K562 (cell line): ENCODE measurements around the gene RPUSD1. TPM values are rescaled to one million over a fixed set of nuclear protein-coding genes. Genes with fewer than 3 reads are reported as not detected.
A peak's percentile ranks its signal among the peaks of the same experiment; 100 is the strongest.

Experiments
- CBFA2T2 ChIP-seq: fragments of 450-650 bp; conservative IDR thresholded peaks from 2 replicates; pipeline ENCODE4 v1.6.1; 2017; ENCODE audit warnings: mild to moderate bottlenecking
- CBX8 ChIP-seq: fragments of 200-600 bp; sonication (generic); IDR thresholded peaks from 2 replicates; pipeline ENCODE4 v1.6.1; 2012; ENCODE audit warnings: borderline replicate concordance, mixed run types, low read depth, mild to moderate bottlenecking, moderate library complexity, mixed read lengths, low read length, control low read depth, inconsistent platforms; ENCODE audit not compliant: poor library complexity, severe bottlenecking; ENCODE audit errors: extremely low read depth
- E2F6 ChIP-seq, 2 experiments: IDR thresholded peaks; 2 replicates each; pipeline ENCODE4 v1.6.1; 2011; ENCODE audit warnings: borderline replicate concordance in 1 of 2, control low read depth in 1 of 2, low read depth in 1 of 2, low read length in 1 of 2, mild to moderate bottlenecking in 1 of 2, mixed read lengths in 1 of 2, moderate library complexity in 1 of 2; ENCODE audit not compliant: insufficient read depth in 1 of 2, insufficient read length in 1 of 2, poor library complexity in 1 of 2, severe bottlenecking in 1 of 2; ENCODE audit errors: extremely low read depth in 1 of 2
- ELK3 ChIP-seq: fragments of 450-650 bp; formaldehyde crosslinking; IDR thresholded peaks from 2 replicates; pipeline ENCODE4 v1.4.0; 2020; ENCODE audit warnings: mild to moderate bottlenecking
- GTF2B ChIP-seq: IDR thresholded peaks from 2 replicates; pipeline ENCODE4 v1.6.1; 2011; ENCODE audit not compliant: insufficient read length; ENCODE audit errors: extremely low read depth
- HNRNPUL1 ChIP-seq: fragments of 200-400 bp; formaldehyde crosslinking; IDR thresholded peaks from 2 replicates; pipeline ENCODE4 v1.6.1; 2017; ENCODE audit warnings: low read length
- KDM5B ChIP-seq: fragments of 200-600 bp; sonication (generic); IDR thresholded peaks from 2 replicates; pipeline ENCODE4 v1.6.1; 2012; ENCODE audit warnings: low read depth, mild to moderate bottlenecking, moderate library complexity, low read length, control low read depth, inconsistent platforms; ENCODE audit not compliant: insufficient replicate concordance
- KLF6 ChIP-seq: fragments of 250-450 bp; sonication (Bioruptor Pico); IDR thresholded peaks from 2 replicates; pipeline ENCODE4 v1.4.0; 2020; ENCODE audit warnings: mild to moderate bottlenecking, moderate library complexity, borderline replicate concordance
- SRSF7 ChIP-seq: fragments of 200-400 bp; formaldehyde crosslinking; optimal IDR thresholded peaks from 2 replicates; pipeline ENCODE3; 2017; ENCODE audit warnings: mild to moderate bottlenecking, low read depth, low read length
- TARDBP ChIP-seq: fragments of 450-650 bp; IDR thresholded peaks from 2 replicates; pipeline ENCODE4 v1.6.1; 2016
- TCF3 ChIP-seq: sonication (generic); formaldehyde crosslinking; IDR thresholded peaks from 2 replicates; pipeline ENCODE4 v1.4.0; 2020; ENCODE audit warnings: mild to moderate bottlenecking, missing genetic modification reagents
- TFAP4 ChIP-seq: sonication (generic); formaldehyde crosslinking; IDR thresholded peaks from 2 replicates; pipeline ENCODE4 v1.8.0; 2022; ENCODE audit warnings: missing genetic modification reagents, mild to moderate bottlenecking, moderate library complexity, borderline replicate concordance
- THRAP3 ChIP-seq: fragments of 450-650 bp; IDR thresholded peaks from 2 replicates; pipeline ENCODE4 v1.6.1; 2016; ENCODE audit warnings: mild to moderate bottlenecking, inconsistent platforms, borderline replicate concordance
- ZFP91 ChIP-seq: sonication (generic); formaldehyde crosslinking; IDR thresholded peaks from 2 replicates; pipeline ENCODE4 v1.8.0; 2022; ENCODE audit warnings: mild to moderate bottlenecking, missing genetic modification reagents
- ZMIZ1 ChIP-seq, 2 experiments: fragments of 150-350 bp in 1 of 2; IDR thresholded peaks; 2 replicates each; pipeline ENCODE4 v1.6.1; 2012 to 2016; ENCODE audit warnings: low read depth in 2 of 2, low read length in 2 of 2, mild to moderate bottlenecking in 1 of 2, moderate library complexity in 1 of 2
- ZNF165 ChIP-seq: fragments of 250-450 bp; sonication (Bioruptor Pico); IDR thresholded peaks from 2 replicates; pipeline ENCODE4 v1.4.0; 2020; ENCODE audit warnings: borderline replicate concordance
- polyA plus RNA-seq, 8 experiments: library from polyadenylated mRNA; depleted of rRNA in 4 of 8; stranded (reverse) in 5 of 8; unstranded in 3 of 8; fragments of >200 nt; fragmentation: Nextera tagmentation in 2 of 8; fragmentation: Illumina TruSeq in 1 of 8; extraction: Ambion mirVana in 2 of 8; extraction: Trizol in 1 of 8; gene quantifications; 2 replicates each; pipeline versions ENCODE4 v1.2.1 to v1.2.3, GENCODE V29; 2011 to 2014; ENCODE audit warnings: inconsistent platforms in 1 of 8, missing spikeins in 1 of 8
- total RNA-seq, 7 experiments: library from RNA; depleted of rRNA in 6 of 7; stranded (reverse); fragments of >200 nt in 6 of 7; fragmentation: Illumina TruSeq in 2 of 7; extraction: Trizol in 2 of 7; gene quantifications; 2 replicates each; pipeline versions ENCODE4 v1.2.1 to v1.2.3, GENCODE V29; 2011 to 2021; ENCODE audit warnings: low replicate concordance in 1 of 7

RPUSD1 gene
- total and polyA plus RNA-seq, 9 of the 15 experiments (the other 6 are each of a cell fraction or from before 2014, with no cell fraction given) = 0.45 to 56.6 (median 12.0) TPM

- TF ChIP-seq CBX8 = no peak
- TF ChIP-seq ELK3 = no peak
- TF ChIP-seq E2F6 (IDR thresholded peaks at IDR 0.05; ENCODE audit: borderline replicate concordance in 1 of 2, extremely low read depth in 1 of 2, insufficient read depth in 1 of 2, insufficient read length in 1 of 2, low read depth in 1 of 2, low read length in 1 of 2, poor library complexity in 1 of 2, severe bottlenecking in 1 of 2) = no peak
- TF ChIP-seq ZMIZ1 (IDR thresholded peaks at IDR 0.05; ENCODE audit: low read depth in 2 of 2, low read length in 2 of 2) = no peak
- TF ChIP-seq SRSF7 = no peak
- TF ChIP-seq CBFA2T2 = peak; percentile 69
- no peak for TF ChIP-seq GTF2B
- TF ChIP-seq KLF6 = no peak
- TF ChIP-seq ZFP91 (CRISPR knock-in tag) = no peak
- TF ChIP-seq KDM5B = peak; percentile 33
- peak; percentile 79 for TF ChIP-seq TFAP4 (CRISPR knock-in tag)
- peak; percentile 60 for TF ChIP-seq TCF3
- no peak for TF ChIP-seq HNRNPUL1
- no peak for TF ChIP-seq ZNF165
- TF ChIP-seq THRAP3 = no peak
- no peak for TF ChIP-seq TARDBP
Observed at GRCh38 chr16:783404-784161, 4.6 kb downstream of the RPUSD1 start (continued).
